CD4-positive, alpha-beta T cell treated with Interleukin-12 subunit alpha and Interleukin-12 subunit beta, for 1 hour (primary cell): ENCODE data around the gene OR52E1.
"Not testable (repeated sequence)": the region's sequence is repeated elsewhere in the genome, so short reads cannot be mapped to it uniquely, and the experiment has no call there.

Experiments
- DNase-seq: peaks from one replicate; pipeline ENCODE4 v3.0.0-alpha.2; 2020

The OR52E1 gene

GRCh38 chr11:5069272-5069671 lies at the start of gene OR52E1:
TSS of gene OR52E1 (plus strand) at chr11:5069572.
- DNase-seq, result no peak

- DNase-seq, result no peak
These were observed 47.4 kb upstream of the OR52E1 start for GRCh38 chr11:5021996-5022395.

- no peak for DNase-seq
These were observed 32.7 kb upstream of the OR52E1 start for GRCh38 chr11:5036669-5037068.

- no peak for DNase-seq
These were observed 31.4 kb upstream of the OR52E1 start for GRCh38 chr11:5037926-5038325.

GRCh38 chr11:5038341-5038740 lies 31.0 kb upstream of the OR52E1 start:
- DNase-seq, result no peak

GRCh38 chr11:5040876-5041275 lies 28.5 kb upstream of the OR52E1 start:
- DNase-seq, result no peak

- DNase-seq, result no peak
These were observed 27.3 kb upstream of the OR52E1 start for GRCh38 chr11:5042091-5042490.

GRCh38 chr11:5043380-5043779 lies 26.0 kb upstream of the OR52E1 start:
- no peak for DNase-seq

GRCh38 chr11:5046226-5046625 lies 23.1 kb upstream of the OR52E1 start, which contains the start of gene OR52J3:
TSS of gene OR52J3 (plus strand) at chr11:5046526. CDS start at chr11:5046526, 0 bp downstream.
- no peak for DNase-seq

- DNase-seq, result no peak
These were observed 22.5 kb upstream of the OR52E1 start for GRCh38 chr11:5046754-5047330.

GRCh38 chr11:5058679-5059078 lies 10.7 kb upstream of the OR52E1 start:
- not testable (repeated sequence) for DNase-seq

GRCh38 chr11:5059391-5059790 lies 10.0 kb upstream of the OR52E1 start, which contains the start of gene OR52E2:
TSS of gene OR52E2 (minus strand) at chr11:5059627. CDS start at chr11:5059627, 0 bp downstream.
- no peak for DNase-seq

- DNase-seq, result no peak
These were observed 4.3 kb upstream of the OR52E1 start for GRCh38 chr11:5065027-5065426.

GRCh38 chr11:5071799-5072198 lies 2.4 kb downstream of the OR52E1 start:
- DNase-seq, result no peak

- DNase-seq, result no peak
These were observed 12.0 kb downstream of the OR52E1 start for GRCh38 chr11:5081405-5081804.

GRCh38 chr11:5083602-5084001 lies 14.2 kb downstream of the OR52E1 start:
- no peak for DNase-seq

- no peak for DNase-seq
These were observed 19.2 kb downstream of the OR52E1 start for GRCh38 chr11:5088556-5088955.

GRCh38 chr11:5090668-5091067 lies 21.3 kb downstream of the OR52E1 start:
- DNase-seq, result no peak

GRCh38 chr11:5092821-5093585 lies 23.6 kb downstream of the OR52E1 start:
- DNase-seq, result no peak

- DNase-seq, result no peak
These were observed 26.6 kb downstream of the OR52E1 start for GRCh38 chr11:5096011-5096410.

- DNase-seq, result no peak
These were observed 32.9 kb downstream of the OR52E1 start for GRCh38 chr11:5102246-5102645.

- DNase-seq, result no peak
These were observed 33.7 kb downstream of the OR52E1 start for GRCh38 chr11:5103066-5103465.

GRCh38 chr11:5107285-5107684 lies 37.9 kb downstream of the OR52E1 start:
- DNase-seq, result no peak

GRCh38 chr11:5115339-5115738 lies 46.0 kb downstream of the OR52E1 start:
- DNase-seq, result no peak

GRCh38 chr11:5117588-5117987 lies 48.2 kb downstream of the OR52E1 start:
- no peak for DNase-seq
